ENCODE data around the gene HAPLN3.

Gene HAPLN3

DNA sequence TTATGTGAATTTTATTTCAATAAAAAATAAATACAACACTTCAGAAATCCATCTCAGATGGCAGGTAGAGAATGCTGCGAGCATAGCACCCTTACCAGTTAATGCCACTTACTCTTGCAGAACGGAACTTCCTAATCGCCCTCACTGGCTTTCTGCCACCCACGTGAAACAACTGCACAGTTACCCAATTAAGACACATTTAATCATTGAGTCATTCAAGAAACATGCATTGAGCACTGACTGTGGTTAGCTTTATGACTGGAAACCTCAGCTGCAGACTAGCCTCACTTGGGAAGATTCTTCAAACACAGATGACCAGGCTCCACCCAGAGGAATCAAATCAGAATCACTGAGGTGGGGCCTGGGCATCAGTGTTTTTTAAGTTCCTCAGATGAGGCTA lies 23.4 kb upstream of the HAPLN3 start:
- ChIA-PET CTCF (no interaction called here), POLR2A (no interaction called here)
- peak in 1 of 3 donors; percentile 9 for DNase-seq
- WGBS (ENCODE audit: insufficient coverage): 79% methylated on average over 4 of the region's 4 CpGs
- no peak overlapping the region for H3K4me3 ChIP-seq (ENCODE audit: control insufficient read depth in 1 of 7, extremely low read depth in 1 of 7, insufficient read depth in 4 of 7, low read depth in 2 of 7, low read length in 6 of 7)
- peaks cover 0 to 3% (median 1%) of the 10 kb centered on the region in 4 experiments for H3K4me1 ChIP-seq (ENCODE audit: control extremely low read depth in 1 of 4, control insufficient read depth in 4 of 4, insufficient read depth in 4 of 4, low read length in 3 of 4)
- no peaks in the 10 kb centered on the region for H3K9me3 ChIP-seq (ENCODE audit: control extremely low read depth in 1 of 5, control insufficient read depth in 4 of 5, insufficient read depth in 2 of 5, low read depth in 1 of 5, low read length in 4 of 5)
- no peaks in the 10 kb centered on the region for H3K36me3 ChIP-seq (ENCODE audit: control insufficient read depth in 4 of 4, insufficient read depth in 4 of 4, low read length in 3 of 4)
- no peak overlapping the region for H3K27ac ChIP-seq (ENCODE audit: insufficient read depth in 1 of 2, low read depth in 1 of 2, low read length in 2 of 2, poor library complexity in 1 of 2, severe bottlenecking in 2 of 2)
- no peaks in the 10 kb centered on the region for H3K27me3 ChIP-seq (replicated peaks in 2 of 5; ENCODE audit: control insufficient read depth in 4 of 5, insufficient read depth in 5 of 5, low read length in 4 of 5)

GRCh38 chr15:88917760-88918159 lies 22.4 kb upstream of the HAPLN3 start:
- CTCF ChIA-PET: no interaction called here

GRCh38 chr15:88915354-88915753 lies 20.0 kb upstream of the HAPLN3 start:
- CTCF ChIA-PET: interaction anchor here (1.0 to 2.3 kb wide), 3 partner anchors 9 to 15 kb away, joined by 3 to 4 read pairs (median 3); no protein-coding TSS in a partner anchor
- Histone ChIP-seq H3K27me3 (replicated peaks in 2 of 5; ENCODE audit: control insufficient read depth in 4 of 5, insufficient read depth in 5 of 5, low read length in 4 of 5) (no peaks in the 10 kb centered on the region), H3K4me3 (ENCODE audit: control insufficient read depth in 1 of 7, extremely low read depth in 1 of 7, insufficient read depth in 4 of 7, low read depth in 2 of 7, low read length in 6 of 7) (no peak overlapping the region), H3K36me3 (ENCODE audit: control insufficient read depth in 4 of 4, insufficient read depth in 4 of 4, low read length in 3 of 4) (peaks cover 0 to 2% (median under 1%) of the 10 kb centered on the region in 4 experiments), H3K9me3 (ENCODE audit: control extremely low read depth in 1 of 5, control insufficient read depth in 4 of 5, insufficient read depth in 2 of 5, low read depth in 1 of 5, low read length in 4 of 5) (no peaks in the 10 kb centered on the region), H3K27ac (ENCODE audit: insufficient read depth in 1 of 2, low read depth in 1 of 2, low read length in 2 of 2, poor library complexity in 1 of 2, severe bottlenecking in 2 of 2) (no peak overlapping the region), H3K4me1 (ENCODE audit: control extremely low read depth in 1 of 4, control insufficient read depth in 4 of 4, insufficient read depth in 4 of 4, low read length in 3 of 4) (peaks cover 0 to 23% (median 17%) of the 10 kb centered on the region in 4 experiments)
- POLR2A ChIA-PET: no interaction called here
- no peak for DNase-seq
- 97% methylated on average over 6 of the region's 10 CpGs for WGBS (ENCODE audit: insufficient coverage)

More at GRCh38 chr15:88917760-88918159, 22.4 kb upstream of the HAPLN3 start:
- 80% methylated on average over 1 of the region's 5 CpGs for WGBS (ENCODE audit: insufficient coverage)
- no peak overlapping the region for H3K27ac ChIP-seq (ENCODE audit: insufficient read depth in 1 of 2, low read depth in 1 of 2, low read length in 2 of 2, poor library complexity in 1 of 2, severe bottlenecking in 2 of 2)
- POLR2A ChIA-PET: no interaction called here
- peaks cover 0 to 11% (median 4%) of the 10 kb centered on the region in 4 experiments for H3K4me1 ChIP-seq (ENCODE audit: control extremely low read depth in 1 of 4, control insufficient read depth in 4 of 4, insufficient read depth in 4 of 4, low read length in 3 of 4)
- DNase-seq: no peak
- no peaks in the 10 kb centered on the region for H3K9me3 ChIP-seq (ENCODE audit: control extremely low read depth in 1 of 5, control insufficient read depth in 4 of 5, insufficient read depth in 2 of 5, low read depth in 1 of 5, low read length in 4 of 5)
- H3K4me3 ChIP-seq (ENCODE audit: control insufficient read depth in 1 of 7, extremely low read depth in 1 of 7, insufficient read depth in 4 of 7, low read depth in 2 of 7, low read length in 6 of 7): no peak overlapping the region
- H3K27me3 ChIP-seq (replicated peaks in 2 of 5; ENCODE audit: control insufficient read depth in 4 of 5, insufficient read depth in 5 of 5, low read length in 4 of 5): no peaks in the 10 kb centered on the region
- no peaks in the 10 kb centered on the region for H3K36me3 ChIP-seq (ENCODE audit: control insufficient read depth in 4 of 4, insufficient read depth in 4 of 4, low read length in 3 of 4)

- Histone ChIP-seq H3K4me1 (ENCODE audit: control extremely low read depth in 1 of 4, control insufficient read depth in 4 of 4, insufficient read depth in 4 of 4, low read length in 3 of 4) (peaks cover 0 to 23% (median 17%) of the 10 kb centered on the region in 4 experiments), H3K27ac (ENCODE audit: insufficient read depth in 1 of 2, low read depth in 1 of 2, low read length in 2 of 2, poor library complexity in 1 of 2, severe bottlenecking in 2 of 2) (no peak overlapping the region), H3K36me3 (ENCODE audit: control insufficient read depth in 4 of 4, insufficient read depth in 4 of 4, low read length in 3 of 4) (peaks cover 0 to 16% (median 12%) of the 10 kb centered on the region in 4 experiments), H3K27me3 (replicated peaks in 2 of 5; ENCODE audit: control insufficient read depth in 4 of 5, insufficient read depth in 5 of 5, low read length in 4 of 5) (no peaks in the 10 kb centered on the region), H3K9me3 (ENCODE audit: control extremely low read depth in 1 of 5, control insufficient read depth in 4 of 5, insufficient read depth in 2 of 5, low read depth in 1 of 5, low read length in 4 of 5) (no peaks in the 10 kb centered on the region), H3K4me3 (ENCODE audit: control insufficient read depth in 1 of 7, extremely low read depth in 1 of 7, insufficient read depth in 4 of 7, low read depth in 2 of 7, low read length in 6 of 7) (peak overlapping the region in 6 of 7 experiments; percentile 62 to 91 (median 76))
- 100% methylated on average over 1 of the region's 4 CpGs for WGBS (ENCODE audit: insufficient coverage)
- CTCF ChIA-PET: interaction anchor here (1.2 kb wide), 1 partner anchor 9 kb away, joined by 5 read pairs; no protein-coding TSS in a partner anchor
- DNase-seq: no peak
- POLR2A ChIA-PET: no interaction called here
Observed at GRCh38 chr15:88913850-88914169, 18.5 kb upstream of the HAPLN3 start.

GRCh38 chr15:88913017-88913849 lies 17.9 kb upstream of the HAPLN3 start, which contains the start of gene MFGE8:
Gene MFGE8 (minus strand): TSS chr15:88913379. CDS start chr15:88913319, 60 bp downstream.
- WGBS (ENCODE audit: insufficient coverage): under 1% methylated on average over 34 of the region's 67 CpGs
- ChIA-PET CTCF (interaction anchor here (1.6 kb wide), 1 partner anchor 18 kb away, joined by 4 read pairs; the partner anchor contains the start of gene HAPLN3), POLR2A (no interaction called here)

GRCh38 chr15:88912500-88912921 lies 17.2 kb upstream of the HAPLN3 start:
- Histone ChIP-seq H3K27me3 (replicated peaks in 2 of 5; ENCODE audit: control insufficient read depth in 4 of 5, insufficient read depth in 5 of 5, low read length in 4 of 5) (no peaks in the 10 kb centered on the region), H3K36me3 (ENCODE audit: control insufficient read depth in 4 of 4, insufficient read depth in 4 of 4, low read length in 3 of 4) (peaks cover 0 to 22% (median 16%) of the 10 kb centered on the region in 4 experiments), H3K4me3 (ENCODE audit: control insufficient read depth in 1 of 7, extremely low read depth in 1 of 7, insufficient read depth in 4 of 7, low read depth in 2 of 7, low read length in 6 of 7) (peak overlapping the region; percentile 55 to 91 (median 74)), H3K27ac (ENCODE audit: insufficient read depth in 1 of 2, low read depth in 1 of 2, low read length in 2 of 2, poor library complexity in 1 of 2, severe bottlenecking in 2 of 2) (peak overlapping the region in 1 of 2 experiments; percentile 58), H3K4me1 (ENCODE audit: control extremely low read depth in 1 of 4, control insufficient read depth in 4 of 4, insufficient read depth in 4 of 4, low read length in 3 of 4) (peaks cover 0 to 23% (median 17%) of the 10 kb centered on the region in 4 experiments), H3K9me3 (ENCODE audit: control extremely low read depth in 1 of 5, control insufficient read depth in 4 of 5, insufficient read depth in 2 of 5, low read depth in 1 of 5, low read length in 4 of 5) (no peaks in the 10 kb centered on the region)
- ChIA-PET POLR2A (no interaction called here), CTCF (interaction anchor here (0.9 to 1.6 kb wide), 4 partner anchors 9 to 97 kb away, joined by 4 read pairs; partner anchors contain the start of gene HAPLN3)
- 6% methylated on average over 14 of the region's 20 CpGs for WGBS (ENCODE audit: insufficient coverage)
- DNase-seq: no peak

More at GRCh38 chr15:88913017-88913849, 17.9 kb upstream of the HAPLN3 start, which contains the start of gene MFGE8:
- no peaks in the 10 kb centered on the region for H3K27me3 ChIP-seq (replicated peaks in 2 of 5; ENCODE audit: control insufficient read depth in 4 of 5, insufficient read depth in 5 of 5, low read length in 4 of 5)
- H3K4me1 ChIP-seq (ENCODE audit: control extremely low read depth in 1 of 4, control insufficient read depth in 4 of 4, insufficient read depth in 4 of 4, low read length in 3 of 4): peaks cover 0 to 23% (median 17%) of the 10 kb centered on the region in 4 experiments
- peak; percentile 46 to 82 (median 70) for DNase-seq
- no peaks in the 10 kb centered on the region for H3K9me3 ChIP-seq (ENCODE audit: control extremely low read depth in 1 of 5, control insufficient read depth in 4 of 5, insufficient read depth in 2 of 5, low read depth in 1 of 5, low read length in 4 of 5)
- H3K27ac ChIP-seq (ENCODE audit: insufficient read depth in 1 of 2, low read depth in 1 of 2, low read length in 2 of 2, poor library complexity in 1 of 2, severe bottlenecking in 2 of 2): peak within 1 kb of the TSS in 1 of 2 experiments; percentile 58
- H3K36me3 ChIP-seq (ENCODE audit: control insufficient read depth in 4 of 4, insufficient read depth in 4 of 4, low read length in 3 of 4): peaks cover 0 to 19% (median 15%) of the 10 kb centered on the region in 4 experiments
- H3K4me3 ChIP-seq (ENCODE audit: control insufficient read depth in 1 of 7, extremely low read depth in 1 of 7, insufficient read depth in 4 of 7, low read depth in 2 of 7, low read length in 6 of 7): peak within 1 kb of the TSS; percentile 55 to 91 (median 74)

- no peak overlapping the region for H3K27ac ChIP-seq (ENCODE audit: insufficient read depth in 1 of 2, low read depth in 1 of 2, low read length in 2 of 2, poor library complexity in 1 of 2, severe bottlenecking in 2 of 2)
- peak overlapping the region in 2 of 7 experiments; percentile 79 to 91 for H3K4me3 ChIP-seq (ENCODE audit: control insufficient read depth in 1 of 7, extremely low read depth in 1 of 7, insufficient read depth in 4 of 7, low read depth in 2 of 7, low read length in 6 of 7)
- peaks cover 0 to 27% (median 18%) of the 10 kb centered on the region in 4 experiments for H3K36me3 ChIP-seq (ENCODE audit: control insufficient read depth in 4 of 4, insufficient read depth in 4 of 4, low read length in 3 of 4)
- H3K27me3 ChIP-seq (replicated peaks in 2 of 5; ENCODE audit: control insufficient read depth in 4 of 5, insufficient read depth in 5 of 5, low read length in 4 of 5): no peaks in the 10 kb centered on the region
- WGBS (ENCODE audit: insufficient coverage): 92% methylated on average over 2 of the region's 5 CpGs
- ChIA-PET POLR2A (no interaction called here), CTCF (interaction anchor here (0.7 to 2.1 kb wide), 6 partner anchors 8 to 256 kb away, joined by 3 to 4 read pairs (median 4); partner anchors contain the start of gene HAPLN3)
- peak in 1 of 3 donors; percentile 14 for DNase-seq
- H3K9me3 ChIP-seq (ENCODE audit: control extremely low read depth in 1 of 5, control insufficient read depth in 4 of 5, insufficient read depth in 2 of 5, low read depth in 1 of 5, low read length in 4 of 5): no peaks in the 10 kb centered on the region
- peaks cover 0 to 23% (median 17%) of the 10 kb centered on the region in 4 experiments for H3K4me1 ChIP-seq (ENCODE audit: control extremely low read depth in 1 of 4, control insufficient read depth in 4 of 4, insufficient read depth in 4 of 4, low read length in 3 of 4)
Observed at GRCh38 chr15:88911766-88912118, 16.4 kb upstream of the HAPLN3 start.

Data from common myeloid progenitor, CD34-positive (primary cell).